Renal cortical epithelial cell (primary cell): ENCODE results near the gene NGEF. TPM values are rescaled to one million over a fixed set of nuclear protein-coding genes. Genes with fewer than 3 reads are reported as not detected.
"Not testable (repeated sequence)": the region's sequence is repeated elsewhere in the genome, so short reads cannot be mapped to it uniquely, and the experiment has no call there.

Experiments used
- DNase-seq: peaks from one replicate; pipeline ENCODE4 v3.0.0-alpha.2; 2011; ENCODE audit warnings: low read depth
- total RNA-seq: library from RNA; depleted of rRNA; stranded (reverse); fragments of >200 nt; gene quantifications from 2 replicates; pipeline ENCODE4 v1.2.3, GENCODE V29; 2014

Gene NGEF
- total RNA-seq, 1 donor from 2014 or later = 0.75 TPM

GRCh38 chr2:232871835-232872736 is 141.0 kb downstream of the NGEF start:
- no peak for DNase-seq

- no peak for DNase-seq
Measured at GRCh38 chr2:232871418-232871834, 141.6 kb downstream of the NGEF start.

- DNase-seq = no peak
Measured at GRCh38 chr2:232870766-232871371, 142.2 kb downstream of the NGEF start.

- DNase-seq = no peak
Measured at GRCh38 chr2:232870018-232870765, 142.9 kb downstream of the NGEF start, which contains the start of gene SNORC. TSS of gene SNORC (plus strand) at chr2:232870264. CDS start at chr2:232870342, 78 bp downstream.

GRCh38 chr2:232869138-232870017 is 143.7 kb downstream of the NGEF start:
- DNase-seq = no peak

- DNase-seq = no peak
Measured at GRCh38 chr2:232866104-232866503, 147.0 kb downstream of the NGEF start.

- DNase-seq = no peak
Measured at GRCh38 chr2:232865165-232865564, 147.9 kb downstream of the NGEF start.

- no peak for DNase-seq
Measured at GRCh38 chr2:232863996-232864395, 149.1 kb downstream of the NGEF start.

- no peak for DNase-seq
Measured at GRCh38 chr2:232861353-232861752, 151.7 kb downstream of the NGEF start.

- DNase-seq = peak; percentile 54
Measured at GRCh38 chr2:232860593-232861241, 152.3 kb downstream of the NGEF start.

- DNase-seq = no peak
Measured at GRCh38 chr2:232859385-232859916, 153.6 kb downstream of the NGEF start.

GRCh38 chr2:232857158-232857563 is 155.9 kb downstream of the NGEF start:
- DNase-seq = peak; percentile 97

GRCh38 chr2:232854082-232854481 is 159.0 kb downstream of the NGEF start:
- DNase-seq = peak; percentile 95

- no peak for DNase-seq
Measured at GRCh38 chr2:232852676-232853075, 160.4 kb downstream of the NGEF start.

GRCh38 chr2:232852081-232852480 is 161.0 kb downstream of the NGEF start:
- not testable (repeated sequence) for DNase-seq

GRCh38 chr2:232850039-232850438 is 163.0 kb downstream of the NGEF start:
- no peak for DNase-seq

GRCh38 chr2:232846055-232846454 is 167.0 kb downstream of the NGEF start:
- no peak for DNase-seq

GRCh38 chr2:232843834-232844233 is 169.2 kb downstream of the NGEF start:
- no peak for DNase-seq

GRCh38 chr2:232842689-232843088 is 170.4 kb downstream of the NGEF start:
- DNase-seq = no peak

GRCh38 chr2:232839411-232840079 is 173.5 kb downstream of the NGEF start:
- DNase-seq = no peak
